DND-41 (cell line): Measurements from ENCODE around the gene TF.

ENCODE experiments used
- ATAC-seq: fragments of 200-7000 bp; cut with Tn5 transposase; 3 replicates; pipeline ENCODE4 v1.9.1; 2021; ENCODE audit warnings: low read depth; ENCODE audit not compliant: insufficient read depth
- DNase-seq: peaks from one replicate; pipeline ENCODE4 v3.0.0-alpha.2; 2020
- H2AFZ ChIP-seq: 2 replicates; pipeline ENCODE4 v1.6.0; 2012; ENCODE audit warnings: low read depth, low read length
- H3K27ac ChIP-seq: 2 replicates; pipeline ENCODE4 v1.5.1; 2012; ENCODE audit warnings: low read length, inconsistent platforms
- H3K27me3 ChIP-seq: fragments of 200-600 bp; sonication (generic); 2 replicates; pipeline ENCODE4 v1.6.0; 2012; ENCODE audit warnings: low read length, mild to moderate bottlenecking, inconsistent platforms; ENCODE audit not compliant: insufficient read depth, poor library complexity
- H3K36me3 ChIP-seq: 2 replicates; pipeline ENCODE4 v1.5.1; 2012; ENCODE audit warnings: low read length, inconsistent platforms; ENCODE audit not compliant: insufficient read depth
- H3K4me1 ChIP-seq: 2 replicates; pipeline ENCODE4 v1.5.1; 2012; ENCODE audit warnings: mild to moderate bottlenecking, low read length; ENCODE audit not compliant: insufficient read depth
- H3K4me2 ChIP-seq: 2 replicates; pipeline ENCODE4 v1.6.0; 2012; ENCODE audit warnings: mild to moderate bottlenecking, moderate library complexity, low read length, inconsistent platforms; ENCODE audit not compliant: insufficient read depth
- H3K4me3 ChIP-seq, 2 experiments: fragments of 200-600 bp in 1 of 2; shearing (Covaris generic) in 1 of 2; 2 replicates each; pipeline ENCODE4 v1.5.1; 2012 to 2016; ENCODE audit warnings: inconsistent platforms in 2 of 2, low read length in 2 of 2, mild to moderate bottlenecking in 2 of 2, low read depth in 1 of 2, moderate library complexity in 1 of 2
- H3K79me2 ChIP-seq: 2 replicates; pipeline ENCODE4 v1.6.0; 2012; ENCODE audit warnings: low read length, inconsistent platforms; ENCODE audit not compliant: insufficient read depth
- H3K9ac ChIP-seq: 2 replicates; pipeline ENCODE4 v1.6.0; 2012; ENCODE audit warnings: low read depth, mild to moderate bottlenecking, inconsistent platforms, low read length, moderate library complexity
- H3K9me3 ChIP-seq: 2 replicates; pipeline ENCODE4 v1.5.1; 2012; ENCODE audit warnings: low read length, moderate library complexity, mild to moderate bottlenecking, inconsistent platforms; ENCODE audit not compliant: insufficient read depth, severe bottlenecking
- H4K20me1 ChIP-seq: 2 replicates; pipeline ENCODE4 v1.6.0; 2012; ENCODE audit warnings: low read length; ENCODE audit not compliant: insufficient read depth
- EZH2 ChIP-seq: IDR thresholded peaks from 3 replicates; pipeline ENCODE4 v1.6.1; 2012; ENCODE audit warnings: borderline replicate concordance, low read depth, mild to moderate bottlenecking, moderate library complexity, low read length, inconsistent platforms; ENCODE audit not compliant: severe bottlenecking
- TF ChIP-seq, protein P1 (sequence below): IDR thresholded peaks from 2 replicates; pipeline ENCODE4 v1.5.1; 2012; ENCODE audit warnings: borderline replicate concordance, low read length, moderate library complexity, mild to moderate bottlenecking; ENCODE audit not compliant: poor library complexity, severe bottlenecking; ENCODE audit errors: extremely low read depth

The TF gene

GRCh38 chr3:133828576-133829309, 82.5 kb downstream of the TF start:
- H3K4me1 ChIP-seq: no peaks in the 10 kb centered on the region
- H4K20me1 ChIP-seq: 0 out of 2 replicates have a peak, but pooled peaks cover 5% of the 10 kb centered on the region
- no peak overlapping the region for H3K9ac ChIP-seq
- H2AFZ ChIP-seq: no peak overlapping the region
- no peak overlapping the region for H3K4me2 ChIP-seq
- DNase-seq (no peak), ATAC-seq (no peak)
- H3K79me2 ChIP-seq: no peaks in the 10 kb centered on the region
- H3K27ac ChIP-seq: no peak overlapping the region
- H3K27me3 ChIP-seq: no peaks in the 10 kb centered on the region
- peaks cover 18% of the 10 kb centered on the region for H3K36me3 ChIP-seq
- H3K9me3 ChIP-seq: no peaks in the 10 kb centered on the region
- no peak for TF ChIP-seq EZH2
- TF ChIP-seq, protein P1, sequence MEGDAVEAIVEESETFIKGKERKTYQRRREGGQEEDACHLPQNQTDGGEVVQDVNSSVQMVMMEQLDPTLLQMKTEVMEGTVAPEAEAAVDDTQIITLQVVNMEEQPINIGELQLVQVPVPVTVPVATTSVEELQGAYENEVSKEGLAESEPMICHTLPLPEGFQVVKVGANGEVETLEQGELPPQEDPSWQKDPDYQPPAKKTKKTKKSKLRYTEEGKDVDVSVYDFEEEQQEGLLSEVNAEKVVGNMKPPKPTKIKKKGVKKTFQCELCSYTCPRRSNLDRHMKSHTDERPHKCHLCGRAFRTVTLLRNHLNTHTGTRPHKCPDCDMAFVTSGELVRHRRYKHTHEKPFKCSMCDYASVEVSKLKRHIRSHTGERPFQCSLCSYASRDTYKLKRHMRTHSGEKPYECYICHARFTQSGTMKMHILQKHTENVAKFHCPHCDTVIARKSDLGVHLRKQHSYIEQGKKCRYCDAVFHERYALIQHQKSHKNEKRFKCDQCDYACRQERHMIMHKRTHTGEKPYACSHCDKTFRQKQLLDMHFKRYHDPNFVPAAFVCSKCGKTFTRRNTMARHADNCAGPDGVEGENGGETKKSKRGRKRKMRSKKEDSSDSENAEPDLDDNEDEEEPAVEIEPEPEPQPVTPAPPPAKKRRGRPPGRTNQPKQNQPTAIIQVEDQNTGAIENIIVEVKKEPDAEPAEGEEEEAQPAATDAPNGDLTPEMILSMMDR: no peak
- no peak overlapping the region for H3K4me3 ChIP-seq

DNA sequence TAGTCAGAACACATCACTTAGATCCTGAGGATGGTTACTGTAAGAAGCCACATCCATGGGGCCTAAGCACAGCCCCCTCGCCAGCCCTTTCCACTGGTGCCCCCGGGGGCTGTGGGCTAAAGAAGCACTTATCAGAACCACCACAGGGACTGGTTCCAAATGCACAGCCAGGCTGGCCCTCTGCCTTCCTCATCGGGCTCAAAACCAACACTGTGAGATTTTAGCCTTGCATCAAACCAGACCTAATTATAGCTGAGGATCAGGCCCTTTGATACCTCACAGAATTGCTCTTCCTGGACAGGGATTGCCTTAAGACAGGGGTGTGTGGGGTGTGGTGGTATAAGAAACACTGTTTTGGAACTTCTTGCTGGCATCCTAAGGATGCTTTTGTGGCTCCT, 83.1 kb downstream of the TF start:
- H3K27ac ChIP-seq: no peak overlapping the region
- H3K9me3 ChIP-seq: no peaks in the 10 kb centered on the region
- TF ChIP-seq, protein P1: no peak
- no peak for TF ChIP-seq EZH2
- no peaks in the 10 kb centered on the region for H3K4me1 ChIP-seq
- ATAC-seq: no peak
- peaks cover 12% of the 10 kb centered on the region for H3K36me3 ChIP-seq
- H3K4me3 ChIP-seq: no peak overlapping the region
- H3K4me2 ChIP-seq: no peak overlapping the region
- H4K20me1 ChIP-seq: 0 out of 2 replicates have a peak, but pooled peaks cover 5% of the 10 kb centered on the region
- no peaks in the 10 kb centered on the region for H3K79me2 ChIP-seq
- no peak for DNase-seq
- H3K9ac ChIP-seq: no peak overlapping the region
- H2AFZ ChIP-seq: no peak overlapping the region
- H3K27me3 ChIP-seq: no peaks in the 10 kb centered on the region

- Histone ChIP-seq H3K27me3 (no peaks in the 10 kb centered on the region), H2AFZ (no peak overlapping the region), H4K20me1 (no peaks in the 10 kb centered on the region), H3K36me3 (peaks cover 4% of the 10 kb centered on the region; the same call in 1 of the 2 replicates), H3K9me3 (no peaks in the 10 kb centered on the region), H3K4me3 (no peak overlapping the region), H3K27ac (no peak overlapping the region), H3K4me2 (no peak overlapping the region), H3K79me2 (no peaks in the 10 kb centered on the region), H3K4me1 (no peaks in the 10 kb centered on the region), H3K9ac (no peak overlapping the region)
- TF ChIP-seq EZH2: no peak
- TF ChIP-seq, protein P1: no peak
- DNase-seq (no peak), ATAC-seq (no peak)
These were observed 83.9 kb downstream of the TF start for GRCh38 chr3:133830071-133830470.
